ENCODE results near the gene GPR162.
A peak's percentile ranks its signal among the peaks of the same experiment; 100 is the strongest.

The GPR162 gene

DNA sequence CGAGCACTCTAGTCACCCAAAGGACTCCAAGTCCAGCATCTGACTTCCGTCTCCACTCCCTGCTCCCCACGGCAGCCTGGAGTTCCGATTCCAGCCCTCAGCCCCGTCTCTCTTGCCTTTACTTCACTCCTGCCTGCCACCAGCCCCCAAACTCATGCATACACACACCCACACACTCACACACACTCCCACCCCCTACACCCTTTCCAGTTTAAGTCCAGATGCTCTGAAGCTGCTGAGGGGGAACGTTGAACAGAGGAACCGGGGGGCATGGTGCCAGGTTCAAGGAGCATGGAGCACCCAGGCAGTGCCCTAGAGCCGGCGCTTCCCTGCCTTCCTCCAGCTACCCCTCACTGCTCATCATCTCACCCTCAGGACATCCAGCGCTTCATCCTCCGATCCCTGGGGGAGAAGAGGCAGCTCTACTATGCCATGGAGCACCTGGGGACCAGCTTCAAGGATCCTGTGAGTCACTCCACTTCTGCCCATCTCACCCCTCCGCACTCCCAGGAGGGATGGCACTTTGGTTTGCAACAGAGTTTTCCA is 9.9 kb downstream of the GPR162 start:
- no peak for DNase-seq (ENCODE audit: low spot score)
- Histone ChIP-seq H3K27ac (no peak overlapping the region), H3K4me3 (no peak overlapping the region)
- TF ChIP-seq, protein P1, sequence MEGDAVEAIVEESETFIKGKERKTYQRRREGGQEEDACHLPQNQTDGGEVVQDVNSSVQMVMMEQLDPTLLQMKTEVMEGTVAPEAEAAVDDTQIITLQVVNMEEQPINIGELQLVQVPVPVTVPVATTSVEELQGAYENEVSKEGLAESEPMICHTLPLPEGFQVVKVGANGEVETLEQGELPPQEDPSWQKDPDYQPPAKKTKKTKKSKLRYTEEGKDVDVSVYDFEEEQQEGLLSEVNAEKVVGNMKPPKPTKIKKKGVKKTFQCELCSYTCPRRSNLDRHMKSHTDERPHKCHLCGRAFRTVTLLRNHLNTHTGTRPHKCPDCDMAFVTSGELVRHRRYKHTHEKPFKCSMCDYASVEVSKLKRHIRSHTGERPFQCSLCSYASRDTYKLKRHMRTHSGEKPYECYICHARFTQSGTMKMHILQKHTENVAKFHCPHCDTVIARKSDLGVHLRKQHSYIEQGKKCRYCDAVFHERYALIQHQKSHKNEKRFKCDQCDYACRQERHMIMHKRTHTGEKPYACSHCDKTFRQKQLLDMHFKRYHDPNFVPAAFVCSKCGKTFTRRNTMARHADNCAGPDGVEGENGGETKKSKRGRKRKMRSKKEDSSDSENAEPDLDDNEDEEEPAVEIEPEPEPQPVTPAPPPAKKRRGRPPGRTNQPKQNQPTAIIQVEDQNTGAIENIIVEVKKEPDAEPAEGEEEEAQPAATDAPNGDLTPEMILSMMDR (IDR thresholded peaks at IDR 0.05) = no peak

DNA sequence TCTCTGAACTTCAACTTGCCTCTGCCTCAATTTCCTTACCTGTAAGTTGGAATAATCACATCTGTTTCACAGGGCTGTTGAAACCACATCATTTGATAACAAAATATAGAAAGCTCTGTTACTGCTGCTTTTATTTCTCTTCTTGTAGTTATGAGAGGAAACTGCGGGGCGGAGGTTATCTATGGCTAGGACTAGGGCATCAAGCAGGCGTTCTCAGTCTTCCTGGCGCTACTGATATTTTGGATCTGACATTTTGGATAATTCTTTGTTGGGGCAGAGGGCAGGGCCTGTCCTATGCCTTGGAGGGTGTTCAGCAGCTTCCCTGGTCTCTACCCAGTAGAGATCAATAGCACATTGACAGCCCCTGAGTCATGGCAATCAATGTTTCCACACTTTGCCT is 10.5 kb downstream of the GPR162 start:
- TF ChIP-seq, protein P1 (IDR thresholded peaks at IDR 0.05) = no peak

DNA sequence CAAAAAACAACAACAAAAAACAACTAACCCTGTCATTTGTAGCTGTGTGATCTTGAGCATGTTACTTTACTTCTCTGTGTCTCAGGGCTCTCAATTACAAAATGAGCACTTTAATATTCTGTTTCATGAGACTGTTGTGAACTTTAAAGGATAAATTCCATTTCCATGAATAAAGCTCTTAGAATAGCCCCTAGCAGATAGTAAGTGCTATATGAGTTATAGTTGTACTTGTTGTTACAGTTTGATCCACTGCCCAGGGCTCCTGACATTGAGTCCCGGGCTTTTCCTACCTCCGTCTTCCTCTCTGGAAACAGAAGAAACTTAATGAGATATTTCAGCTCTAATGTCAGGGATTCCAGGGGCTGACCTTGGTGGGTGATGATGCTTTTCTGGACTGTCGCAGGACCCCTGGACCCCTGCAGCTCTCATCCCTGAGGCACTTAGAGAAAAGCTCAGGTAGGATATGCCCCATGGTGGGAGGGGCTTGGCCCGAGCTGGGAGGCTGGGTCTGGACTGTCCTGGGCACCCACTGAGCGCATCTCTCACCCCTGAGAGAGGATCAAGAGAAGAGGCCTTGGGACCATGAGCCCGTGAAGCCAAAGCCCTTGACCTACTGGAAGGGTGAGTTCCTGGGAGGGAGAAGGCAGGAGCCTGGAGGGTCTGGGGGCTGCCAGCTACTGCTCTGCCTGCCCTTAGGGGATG is 11.7 kb downstream of the GPR162 start:
- TF ChIP-seq, protein P1 (IDR thresholded peaks at IDR 0.05) = no peak
- Histone ChIP-seq H3K27ac (peak overlapping the region in 1 of 2 donors; percentile 41), H3K4me3 (no peak overlapping the region)
- no peak for DNase-seq (ENCODE audit: low spot score)

More for the DNA sequence above, 10.5 kb downstream of the GPR162 start:
- Histone ChIP-seq H3K27ac (no peak overlapping the region), H3K4me3 (no peak overlapping the region)
- DNase-seq (ENCODE audit: low spot score) = no peak

DNA sequence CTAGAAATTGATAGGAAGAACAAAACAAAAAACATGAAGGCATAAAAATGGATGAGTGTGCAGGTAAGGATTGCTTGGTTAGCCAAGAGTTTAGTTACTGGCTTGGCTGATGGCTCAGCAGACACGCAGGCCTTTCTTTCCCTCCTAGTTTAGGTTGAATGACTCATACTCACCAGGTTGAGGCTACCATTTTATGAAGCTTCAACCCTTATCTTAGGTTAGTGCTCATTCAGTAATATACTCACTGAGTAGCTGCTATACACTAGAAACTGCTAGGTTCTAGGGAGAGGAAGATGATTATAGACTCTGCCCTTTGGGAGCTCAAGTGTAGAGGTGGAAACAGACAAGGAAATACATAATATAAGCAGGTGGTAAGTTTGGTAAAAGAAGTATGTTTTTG is 12.6 kb downstream of the GPR162 start:
- no peak for DNase-seq (ENCODE audit: low spot score)
- TF ChIP-seq, protein P1 (IDR thresholded peaks at IDR 0.05) = no peak
- Histone ChIP-seq H3K27ac (no peak overlapping the region), H3K4me3 (no peak overlapping the region)

DNA sequence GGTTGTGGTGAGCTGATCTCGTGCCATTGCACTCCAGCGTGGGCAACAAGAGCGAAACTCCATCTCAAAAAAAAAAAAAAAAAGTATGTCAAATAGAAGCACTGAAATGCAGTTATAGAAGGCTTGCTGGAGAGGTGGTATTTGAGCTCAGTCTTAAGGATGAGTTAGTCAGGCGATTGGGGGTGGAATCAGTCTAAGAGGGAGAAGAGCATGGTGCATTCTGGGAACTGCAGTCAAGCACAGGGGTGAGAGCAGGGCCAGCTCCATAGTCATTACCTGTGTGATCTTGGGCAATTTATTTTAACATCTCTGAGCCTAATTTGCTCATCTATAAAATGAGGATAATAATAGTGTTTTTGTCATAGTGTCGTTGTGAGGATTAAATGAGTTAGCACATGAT is 13.3 kb downstream of the GPR162 start:
- no peak overlapping the region for H3K4me3 ChIP-seq
- DNase-seq (ENCODE audit: low spot score) = no peak
- TF ChIP-seq, protein P1 (IDR thresholded peaks at IDR 0.05) = no peak
- no peak overlapping the region for H3K27ac ChIP-seq

DNA sequence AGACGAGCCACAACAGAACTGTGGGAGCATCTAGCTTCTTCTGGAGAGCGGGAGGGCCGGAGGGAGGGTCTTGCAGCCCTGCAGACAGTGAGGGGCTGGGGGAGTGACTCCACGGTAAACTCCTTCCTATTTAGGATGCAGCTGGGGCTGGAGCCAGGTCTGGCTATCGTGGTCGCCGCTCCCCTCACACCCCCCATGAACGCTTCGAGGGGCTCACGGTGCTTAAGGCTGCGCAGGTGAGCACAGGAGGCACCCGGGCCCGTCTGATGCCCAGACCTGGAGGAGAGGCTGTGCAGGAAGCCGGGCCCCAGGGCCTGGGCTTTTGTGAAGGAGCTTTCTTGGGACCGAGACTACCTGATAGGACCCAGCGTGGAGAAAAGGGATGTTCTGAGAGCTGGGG is 15.2 kb downstream of the GPR162 start:
- Histone ChIP-seq H3K4me3 (no peak overlapping the region), H3K27ac (no peak overlapping the region)
- no peak for DNase-seq (ENCODE audit: low spot score)
- TF ChIP-seq, protein P1 (IDR thresholded peaks at IDR 0.05) = no peak

Measured in coronary artery (tissue), 2 donors.